Thymus (tissue), 11 donors: ENCODE results near the gene SOBP. TPM values are rescaled to one million over a fixed set of nuclear protein-coding genes. Genes with fewer than 3 reads are reported as not detected.

Experiments used
- DNase-seq, 9 donors: peaks; one replicate each; pipeline ENCODE4 v3.0.0-alpha.2; 2013; ENCODE audit warnings: low spot score in 9 of 9, low read depth in 6 of 9, missing footprints in 1 of 9
- H3K27ac ChIP-seq, 2 donors: one replicate each; pipeline ENCODE4 v1.5.1; 2013; ENCODE audit warnings: control low read depth in 1 of 2, low read depth in 1 of 2, low read length in 1 of 2, mild to moderate bottlenecking in 1 of 2, moderate library complexity in 1 of 2
- H3K27me3 ChIP-seq, 2 donors: one replicate each; pipeline ENCODE4 v1.5.1; 2013; ENCODE audit warnings: low read length in 1 of 2; ENCODE audit not compliant: control insufficient read depth in 2 of 2, insufficient read depth in 1 of 2
- H3K36me3 ChIP-seq, 2 donors: one replicate each; pipeline ENCODE4 v1.5.1; 2013; ENCODE audit warnings: low read length in 1 of 2, mild to moderate bottlenecking in 1 of 2, moderate library complexity in 1 of 2; ENCODE audit not compliant: control insufficient read depth in 2 of 2, insufficient read depth in 2 of 2
- H3K4me1 ChIP-seq, 2 donors: one replicate each; pipeline ENCODE4 v1.5.1; 2013; ENCODE audit warnings: low read length in 2 of 2; ENCODE audit not compliant: control insufficient read depth in 2 of 2, insufficient read depth in 2 of 2
- H3K4me3 ChIP-seq, 2 donors: one replicate each; pipeline ENCODE4 v1.5.1; 2013; ENCODE audit warnings: low read length in 2 of 2, control low read depth in 1 of 2, mild to moderate bottlenecking in 1 of 2
- H3K9me3 ChIP-seq, 2 donors: one replicate each; pipeline ENCODE4 v1.5.1; 2013; ENCODE audit warnings: low read length in 1 of 2, mild to moderate bottlenecking in 1 of 2; ENCODE audit not compliant: control insufficient read depth in 2 of 2, insufficient read depth in 1 of 2
- WGBS: extraction: QIAGEN DNeasy Blood & Tissue Kit; methylation state at CpG from one replicate; pipeline ENCODE4 v1.1.7; 2013; 5-methylcytosine and 5-hydroxymethylcytosine counted together
- polyA plus RNA-seq: library from polyadenylated mRNA; stranded (reverse); fragments of 200-250 nt; gene quantifications from one replicate; pipeline ENCODE4 v1.2.3, GENCODE V29; 2013
- total RNA-seq: library from RNA; stranded (reverse); fragments of 120-200 nt; gene quantifications from one replicate; pipeline ENCODE4 v1.2.4, GENCODE V29; 2013
- donor health status: healthy.

Gene SOBP
- total and polyA plus RNA-seq, 2 donors: 4.1 to 4.2 TPM

DNA sequence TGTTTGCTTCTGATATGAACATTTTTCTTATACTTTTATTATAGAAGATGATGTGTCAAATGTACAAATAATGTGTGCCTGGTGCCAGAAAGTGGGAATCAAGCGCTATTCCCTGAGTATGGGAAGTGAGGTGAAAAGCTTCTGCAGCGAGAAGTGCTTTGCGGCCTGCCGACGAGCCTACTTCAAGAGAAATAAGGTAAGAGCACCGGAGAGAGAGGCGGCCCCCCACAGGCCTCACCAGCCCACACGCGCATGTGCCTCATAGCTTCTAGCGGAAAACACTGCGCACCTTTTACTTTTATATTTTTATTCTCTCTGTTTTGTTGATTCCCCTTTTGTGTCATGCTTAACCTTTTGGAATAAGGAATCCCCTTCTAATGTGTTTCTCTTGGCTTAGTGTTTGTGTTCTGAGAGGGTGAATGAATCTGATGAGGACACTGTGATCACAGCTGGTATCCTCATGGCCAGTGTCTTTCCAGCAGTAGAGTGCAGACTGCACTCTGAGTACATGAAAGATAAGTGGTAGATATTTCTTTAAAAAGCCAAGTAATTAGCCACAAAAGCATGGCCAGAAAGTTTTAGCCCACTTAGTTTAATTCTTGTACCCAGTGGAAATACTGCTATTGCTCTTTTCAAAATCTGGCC lies 43.6 kb downstream of the SOBP start:
- Histone ChIP-seq H3K27me3 (peaks cover 0 to 3% of the 10 kb centered on the region in 2 donors), H3K36me3 (no peaks in the 10 kb centered on the region), H3K4me3 (no peak overlapping the region), H3K27ac (no peak overlapping the region), H3K9me3 (no peaks in the 10 kb centered on the region), H3K4me1 (no peaks in the 10 kb centered on the region)
- WGBS: 96% methylated on average over 11 of the region's 11 CpGs
- DNase-seq: no peak

GRCh38 chr6:107534571-107535141 lies 44.7 kb downstream of the SOBP start:
- Histone ChIP-seq H3K27ac (no peak overlapping the region), H3K4me1 (no peaks in the 10 kb centered on the region), H3K27me3 (peaks cover 0 to 3% of the 10 kb centered on the region in 2 donors), H3K4me3 (no peak overlapping the region), H3K9me3 (no peaks in the 10 kb centered on the region), H3K36me3 (no peaks in the 10 kb centered on the region)
- DNase-seq: no peak
- WGBS: 90% methylated on average over 5 of the region's 5 CpGs

DNA sequence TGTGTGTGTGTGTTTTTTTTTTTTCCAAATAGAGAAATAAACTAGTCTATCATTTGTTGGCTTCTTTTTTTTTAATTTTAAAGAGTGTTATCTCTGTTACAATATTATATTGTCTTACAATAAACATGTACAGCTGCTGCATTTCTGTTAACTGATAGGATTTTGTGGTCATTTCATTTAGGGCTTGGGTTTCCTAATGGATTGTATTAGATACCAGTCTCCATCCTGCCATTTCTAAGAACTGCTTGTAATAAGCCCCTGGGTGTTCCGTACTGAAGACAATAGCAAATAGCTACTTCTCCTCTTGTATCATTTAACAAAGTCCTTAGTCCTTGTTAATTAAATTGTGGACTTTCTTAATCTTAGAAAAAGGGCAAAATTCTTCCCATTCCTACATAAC lies 45.7 kb downstream of the SOBP start:
- no peaks in the 10 kb centered on the region for H3K9me3 ChIP-seq
- no peak overlapping the region for H3K27ac ChIP-seq
- no peak overlapping the region for H3K4me3 ChIP-seq
- DNase-seq: no peak
- H3K36me3 ChIP-seq: no peaks in the 10 kb centered on the region
- H3K27me3 ChIP-seq: peaks cover 0 to 3% of the 10 kb centered on the region in 2 donors
- H3K4me1 ChIP-seq: no peaks in the 10 kb centered on the region
- 99% methylated on average over 1 of the region's 1 CpG for WGBS

DNA sequence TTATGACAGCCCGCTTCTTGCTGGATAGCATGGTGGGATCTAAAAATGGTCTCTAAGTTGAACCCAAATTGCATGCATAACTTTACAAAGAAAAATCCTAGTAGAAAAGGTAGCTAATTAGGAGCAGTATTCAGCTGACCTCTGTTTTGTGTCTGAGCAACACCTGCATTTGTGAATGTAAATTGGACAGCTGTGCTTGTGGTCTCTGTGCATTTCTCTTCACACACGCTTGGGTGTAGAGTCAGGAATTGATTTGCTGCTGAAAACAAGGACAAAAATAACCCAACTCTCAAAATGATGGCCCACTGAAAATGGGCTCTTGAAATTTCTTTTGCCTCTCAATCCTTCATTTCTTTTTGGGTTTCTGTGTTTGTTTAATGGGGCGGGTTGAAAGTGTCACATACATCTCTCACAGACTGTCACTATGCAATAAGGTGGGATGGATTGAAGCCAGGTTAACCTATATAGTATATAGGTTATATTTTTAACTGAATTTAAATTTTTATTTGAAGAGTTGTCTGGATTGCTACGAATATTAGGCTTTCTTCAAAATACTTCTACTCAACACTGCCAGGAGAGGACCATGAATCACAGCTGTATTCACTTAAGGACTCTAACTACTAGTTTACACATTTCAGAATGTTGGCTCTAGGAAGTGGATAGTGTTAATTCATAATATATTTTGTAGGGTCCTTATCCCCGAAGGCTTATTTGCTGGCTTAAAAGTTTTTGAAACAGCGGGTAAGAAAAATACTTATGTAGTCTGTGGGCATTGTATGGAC lies 46.5 kb downstream of the SOBP start:
- peaks cover 0 to 3% of the 10 kb centered on the region in 2 donors for H3K27me3 ChIP-seq
- no peaks in the 10 kb centered on the region for H3K36me3 ChIP-seq
- no peaks in the 10 kb centered on the region for H3K9me3 ChIP-seq
- H3K4me3 ChIP-seq: no peak overlapping the region
- no peak overlapping the region for H3K27ac ChIP-seq
- no peaks in the 10 kb centered on the region for H3K4me1 ChIP-seq
- 91% methylated on average over 6 of the region's 6 CpGs for WGBS
- no peak for DNase-seq

DNA sequence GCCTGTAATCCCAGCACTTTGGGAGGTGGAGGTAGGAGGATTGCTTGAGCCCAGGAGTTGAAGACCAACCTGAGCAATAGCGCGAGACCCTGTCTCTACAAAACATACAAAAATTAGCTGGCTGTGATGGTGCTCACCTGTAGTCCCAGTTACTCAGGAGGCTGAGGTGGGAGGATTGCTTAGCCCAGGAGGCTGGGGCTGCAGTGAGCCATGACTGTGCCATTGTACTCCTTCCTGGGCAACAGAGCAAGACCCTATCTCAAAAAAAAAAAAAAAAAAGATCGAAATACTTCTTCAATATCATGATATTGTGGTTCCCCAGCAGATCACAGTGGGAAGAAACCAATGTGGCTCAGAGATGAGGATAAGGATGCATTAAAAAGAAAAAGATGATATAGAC lies 47.6 kb downstream of the SOBP start:
- Histone ChIP-seq H3K27me3 (peaks cover 0 to 3% of the 10 kb centered on the region in 2 donors), H3K36me3 (no peaks in the 10 kb centered on the region), H3K4me3 (no peak overlapping the region), H3K27ac (no peak overlapping the region), H3K4me1 (no peaks in the 10 kb centered on the region), H3K9me3 (no peaks in the 10 kb centered on the region)
- 96% methylated on average over 3 of the region's 3 CpGs for WGBS
- no peak for DNase-seq

DNA sequence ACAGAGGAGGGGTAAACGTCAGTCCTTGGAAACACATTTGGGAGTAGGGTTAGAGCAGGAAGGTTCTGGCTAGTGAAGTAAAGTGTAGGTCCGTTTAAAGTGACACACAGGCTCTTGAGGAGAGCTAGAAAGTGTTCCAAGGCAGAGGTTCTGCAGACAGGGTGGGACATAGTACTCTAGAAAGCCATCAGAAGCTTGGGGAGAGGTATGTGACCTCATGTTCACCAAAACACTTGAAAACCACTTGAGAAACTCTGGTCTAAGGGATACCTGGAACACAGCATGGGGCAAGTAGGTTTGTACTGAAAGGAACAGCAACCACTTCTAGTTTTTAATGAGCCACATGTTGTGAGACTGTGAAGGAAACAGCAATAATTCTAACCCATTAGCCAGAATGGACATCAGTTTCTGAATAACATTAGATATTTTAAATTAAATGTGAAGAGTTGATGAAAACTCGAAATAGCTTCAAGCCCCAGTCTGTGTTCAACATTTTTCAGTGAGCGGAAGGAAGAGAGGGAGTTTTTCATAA lies 49.0 kb downstream of the SOBP start:
- H3K4me1 ChIP-seq: no peaks in the 10 kb centered on the region
- no peak overlapping the region for H3K4me3 ChIP-seq
- H3K27ac ChIP-seq: no peak overlapping the region
- H3K9me3 ChIP-seq: no peaks in the 10 kb centered on the region
- WGBS: 94% methylated on average over 4 of the region's 4 CpGs
- no peak for DNase-seq
- H3K27me3 ChIP-seq: peaks cover 0 to 3% of the 10 kb centered on the region in 2 donors
- H3K36me3 ChIP-seq: no peaks in the 10 kb centered on the region

DNA sequence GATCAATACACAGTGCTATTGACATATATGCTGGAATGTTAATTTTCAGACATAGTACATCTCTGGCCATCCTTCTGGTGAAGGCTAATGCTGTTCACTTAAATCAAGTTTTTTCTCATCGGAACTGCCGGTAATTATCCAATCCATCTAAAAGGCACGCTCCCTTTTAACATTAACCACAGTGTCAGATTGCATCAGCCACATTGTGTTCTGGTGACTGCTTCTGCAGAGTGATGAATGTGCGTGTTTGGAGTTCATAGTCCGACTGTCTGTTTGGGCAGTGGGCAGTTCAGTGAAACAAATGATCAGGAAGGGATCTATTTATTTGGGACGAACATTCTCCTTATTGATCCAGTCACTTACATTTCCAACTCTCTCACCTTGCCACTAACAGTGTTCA lies 49.5 kb downstream of the SOBP start:
- Histone ChIP-seq H3K9me3 (no peaks in the 10 kb centered on the region), H3K4me1 (no peaks in the 10 kb centered on the region), H3K36me3 (no peaks in the 10 kb centered on the region), H3K4me3 (no peak overlapping the region), H3K27ac (no peak overlapping the region), H3K27me3 (peaks cover 0 to 3% of the 10 kb centered on the region in 2 donors)
- DNase-seq: no peak
- WGBS: 68% methylated on average over 6 of the region's 6 CpGs

GRCh38 chr6:107539849-107540464 lies 50.0 kb downstream of the SOBP start:
- Histone ChIP-seq H3K27me3 (peaks cover 0 to 3% of the 10 kb centered on the region in 2 donors), H3K4me1 (no peaks in the 10 kb centered on the region), H3K9me3 (no peaks in the 10 kb centered on the region), H3K4me3 (no peak overlapping the region), H3K36me3 (no peaks in the 10 kb centered on the region), H3K27ac (no peak overlapping the region)
- WGBS: 47% methylated on average over 2 of the region's 2 CpGs
- DNase-seq: no peak

GRCh38 chr6:107540465-107540857 lies 50.5 kb downstream of the SOBP start:
- Histone ChIP-seq H3K36me3 (no peaks in the 10 kb centered on the region), H3K27me3 (peaks cover 0 to 3% of the 10 kb centered on the region in 2 donors), H3K9me3 (no peaks in the 10 kb centered on the region), H3K4me3 (no peak overlapping the region), H3K4me1 (no peaks in the 10 kb centered on the region), H3K27ac (no peak overlapping the region)
- 95% methylated on average over 1 of the region's 1 CpG for WGBS
- DNase-seq: no peak
